ENCODE measurements around the gene KDM1A. TPM values are rescaled to one million over a fixed set of nuclear protein-coding genes. Genes with fewer than 3 reads are reported as not detected.

Gene KDM1A
- total RNA-seq, 2 donors from 2014 or later = 23.4 to 44.1 TPM

- no peak for ATAC-seq (ENCODE audit: insufficient number of reproducible peaks, low FRiP score, low read depth)
- H3K4me3 ChIP-seq = no peak overlapping the region
- DNase-seq (ENCODE audit: low spot score) = no peak
- no peaks in the 10 kb centered on the region for H3K9me3 ChIP-seq
- H3K27me3 ChIP-seq (replicated peaks; ENCODE audit: insufficient read depth) = no peaks in the 10 kb centered on the region
- H3K4me1 ChIP-seq (ENCODE audit: control insufficient read depth in 1 of 2, low read depth in 2 of 2) = peaks cover 22 to 26% of the 10 kb centered on the region in 2 donors
- TF ChIP-seq CTCF (IDR thresholded peaks at IDR 0.05) = no peak
- H3K36me3 ChIP-seq = no peaks in the 10 kb centered on the region
- H3K27ac ChIP-seq = no peak overlapping the region
Measured at GRCh38 chr1:23129846-23130245, 110.6 kb downstream of the KDM1A start.

DNA sequence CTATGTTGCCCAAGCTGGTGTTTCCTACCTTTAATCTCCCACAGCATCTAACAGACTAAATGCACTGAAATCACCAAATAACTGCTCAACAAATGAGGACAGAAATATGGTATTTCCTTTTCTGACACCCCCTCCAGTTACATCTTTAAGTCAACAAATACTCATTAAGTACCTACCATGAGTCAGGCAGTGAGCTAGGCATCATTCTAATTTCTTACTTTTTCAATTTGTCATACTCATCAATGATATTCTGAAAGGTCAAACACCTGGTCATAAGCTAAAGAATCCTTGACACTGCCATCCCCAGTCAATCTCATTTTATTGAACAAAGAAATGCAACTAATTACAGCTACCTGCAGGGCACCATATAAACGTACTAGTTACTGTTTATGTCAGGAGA is 112.8 kb downstream of the KDM1A start:
- Histone ChIP-seq H3K36me3 (no peaks in the 10 kb centered on the region), H3K27ac (no peak overlapping the region), H3K27me3 (replicated peaks; ENCODE audit: insufficient read depth) (no peaks in the 10 kb centered on the region), H3K4me1 (ENCODE audit: control insufficient read depth in 1 of 2, low read depth in 2 of 2) (peaks cover 3 to 16% of the 10 kb centered on the region in 2 donors), H3K4me3 (no peak overlapping the region), H3K9me3 (no peaks in the 10 kb centered on the region)
- no peak for DNase-seq (ENCODE audit: low spot score)
- ATAC-seq (ENCODE audit: insufficient number of reproducible peaks, low FRiP score, low read depth) = no peak
- TF ChIP-seq CTCF (IDR thresholded peaks at IDR 0.05) = no peak

Other genes with a start within 250 kb of the KDM1A start
- not detected for gene LACTBL1, start 46.6 kb upstream of the KDM1A start, total RNA-seq
- not detected for gene TEX46, start 3.6 kb upstream of the KDM1A start, total RNA-seq
- 10 to 100 TPM; 17.9 to 38.4 TPM for gene LUZP1, start 149.4 kb downstream of the KDM1A start, total RNA-seq
- gene HTR1D, start 198.0 kb downstream of the KDM1A start, total RNA-seq = not detected

Data from thoracic aorta (tissue), 2 donors.